HEK293 (cell line): ENCODE measurements around the gene FZR1.
A peak's percentile ranks its signal among the peaks of the same experiment; 100 is the strongest.

ENCODE experiments used
- GLIS1 ChIP-seq: fragments of 450-650 bp; formaldehyde crosslinking; IDR thresholded peaks from 2 replicates; pipeline ENCODE4 v1.5.1; 2016; ENCODE audit warnings: missing biosample characterization, missing genetic modification characterization
- GLIS2 ChIP-seq: fragments of 450-650 bp; formaldehyde crosslinking; IDR thresholded peaks from 2 replicates; pipeline ENCODE4 v1.5.1; 2016; ENCODE audit warnings: missing biosample characterization, missing genetic modification characterization
- HOXC10 ChIP-seq: sonication (generic); formaldehyde crosslinking; IDR thresholded peaks from 2 replicates; pipeline ENCODE4 v1.8.1; 2023; ENCODE audit warnings: mild to moderate bottlenecking, missing genetic modification reagents
- KLF1 ChIP-seq: fragments of 450-650 bp; formaldehyde crosslinking; IDR thresholded peaks from 2 replicates; pipeline ENCODE4 v1.5.1; 2016; ENCODE audit warnings: missing biosample characterization, missing genetic modification characterization
- KLF8 ChIP-seq: fragments of 450-650 bp; formaldehyde crosslinking; IDR thresholded peaks from 2 replicates; pipeline ENCODE4 v1.5.1; 2016; ENCODE audit warnings: missing biosample characterization, missing genetic modification characterization
- SALL2 ChIP-seq: fragments of 450-650 bp; formaldehyde crosslinking; IDR thresholded peaks from 2 replicates; pipeline ENCODE4 v1.5.0; 2017; ENCODE audit warnings: missing biosample characterization, mild to moderate bottlenecking, missing genetic modification characterization, borderline replicate concordance
- SCRT1 ChIP-seq: fragments of 450-650 bp; formaldehyde crosslinking; IDR thresholded peaks from 2 replicates; pipeline ENCODE4 v1.5.1; 2016; ENCODE audit warnings: missing biosample characterization, missing genetic modification characterization, borderline replicate concordance
- SCRT2 ChIP-seq: fragments of 450-650 bp; formaldehyde crosslinking; IDR thresholded peaks from 2 replicates; pipeline ENCODE4 v1.5.1; 2016; ENCODE audit warnings: missing biosample characterization, missing genetic modification characterization
- ZBTB21 ChIP-seq: fragments of 450-650 bp; formaldehyde crosslinking; IDR thresholded peaks from 2 replicates; pipeline ENCODE4 v1.5.1; 2017; ENCODE audit warnings: missing biosample characterization, missing genetic modification characterization
- ZFP3 ChIP-seq: fragments of 450-650 bp; formaldehyde crosslinking; IDR thresholded peaks from 2 replicates; pipeline ENCODE4 v1.5.1; 2016; ENCODE audit warnings: low read depth, missing biosample characterization, missing genetic modification characterization
- ZNF184 ChIP-seq: fragments of 450-650 bp; IDR thresholded peaks from 2 replicates; pipeline ENCODE4 v1.5.1; 2018; ENCODE audit warnings: missing biosample characterization, mild to moderate bottlenecking, missing genetic modification characterization
- ZNF19 ChIP-seq: fragments of 450-650 bp; formaldehyde crosslinking; IDR thresholded peaks from 2 replicates; pipeline ENCODE4; 2016; ENCODE audit warnings: missing biosample characterization, missing genetic modification characterization, low read depth
- ZNF223 ChIP-seq: fragments of 450-650 bp; formaldehyde crosslinking; IDR thresholded peaks from 2 replicates; pipeline ENCODE4 v1.5.1; 2016; ENCODE audit warnings: missing biosample characterization, missing genetic modification characterization
- ZNF248 ChIP-seq: fragments of 450-650 bp; formaldehyde crosslinking; IDR thresholded peaks from 2 replicates; pipeline ENCODE4 v1.5.1; 2017; ENCODE audit warnings: missing biosample characterization, missing genetic modification characterization
- ZNF311 ChIP-seq: fragments of 450-650 bp; formaldehyde crosslinking; IDR thresholded peaks from 2 replicates; pipeline ENCODE4 v1.5.1; 2017; ENCODE audit warnings: missing biosample characterization, missing genetic modification characterization, borderline replicate concordance
- ZNF416 ChIP-seq: fragments of 450-650 bp; formaldehyde crosslinking; IDR thresholded peaks from 2 replicates; pipeline ENCODE4 v1.5.1; 2016; ENCODE audit warnings: missing biosample characterization, missing genetic modification characterization
- ZNF473 ChIP-seq: fragments of 450-650 bp; formaldehyde crosslinking; IDR thresholded peaks from 2 replicates; pipeline ENCODE4 v1.5.1; 2017; ENCODE audit warnings: missing biosample characterization, missing genetic modification characterization
- ZNF548 ChIP-seq: fragments of 450-650 bp; formaldehyde crosslinking; IDR thresholded peaks from 2 replicates; pipeline ENCODE4 v1.5.1; 2016; ENCODE audit warnings: missing biosample characterization, missing genetic modification characterization
- ZNF585B ChIP-seq: fragments of 450-650 bp; formaldehyde crosslinking; IDR thresholded peaks from 2 replicates; pipeline ENCODE4 v1.5.1; 2016; ENCODE audit warnings: missing biosample characterization, missing genetic modification characterization
- ZNF610 ChIP-seq: fragments of 450-650 bp; formaldehyde crosslinking; IDR thresholded peaks from 2 replicates; pipeline ENCODE4 v1.5.1; 2016; ENCODE audit warnings: missing biosample characterization, missing genetic modification characterization, borderline replicate concordance
- ZNF624 ChIP-seq: fragments of 450-650 bp; formaldehyde crosslinking; IDR thresholded peaks from 2 replicates; pipeline ENCODE4 v1.5.1; 2017; ENCODE audit warnings: missing biosample characterization, missing genetic modification characterization
- ZNF654 ChIP-seq: fragments of 450-650 bp; formaldehyde crosslinking; IDR thresholded peaks from 2 replicates; pipeline ENCODE4 v1.5.1; 2016; ENCODE audit warnings: low read depth, missing biosample characterization, missing genetic modification characterization
- ZNF670 ChIP-seq: fragments of 450-650 bp; formaldehyde crosslinking; IDR thresholded peaks from 2 replicates; pipeline ENCODE4 v1.5.1; 2016; ENCODE audit warnings: missing biosample characterization, missing genetic modification characterization, low read depth
- ZNF768 ChIP-seq: fragments of 450-650 bp; formaldehyde crosslinking; IDR thresholded peaks from 2 replicates; pipeline ENCODE4 v1.5.1; 2018; ENCODE audit warnings: missing biosample characterization, mild to moderate bottlenecking, missing genetic modification characterization
- ZNF830 ChIP-seq: fragments of 450-650 bp; IDR thresholded peaks from 2 replicates; pipeline ENCODE4 v1.5.0; 2018; ENCODE audit warnings: missing biosample characterization, missing genetic modification characterization, low read depth, mild to moderate bottlenecking, moderate library complexity
- TF ChIP-seq, protein P1 (sequence below): fragments of 450-650 bp; formaldehyde crosslinking; IDR thresholded peaks from 2 replicates; pipeline ENCODE4 v1.5.1; 2016; ENCODE audit warnings: missing biosample characterization, missing genetic modification characterization, borderline replicate concordance
- TF ChIP-seq, protein P2 (sequence below): fragments of 450-650 bp; formaldehyde crosslinking; IDR thresholded peaks from 2 replicates; pipeline ENCODE4 v1.5.1; 2016; ENCODE audit warnings: missing biosample characterization, missing genetic modification characterization
- TF ChIP-seq, protein P3 (sequence below): sonication (generic); formaldehyde crosslinking; IDR thresholded peaks from 2 replicates; pipeline ENCODE4 v1.8.1; 2022; ENCODE audit warnings: mild to moderate bottlenecking, moderate library complexity, missing genetic modification reagents
- TF ChIP-seq, protein P4 (sequence below): fragments of 450-650 bp; formaldehyde crosslinking; IDR thresholded peaks from 2 replicates; pipeline ENCODE4 v1.5.1; 2016; ENCODE audit warnings: missing biosample characterization, missing genetic modification characterization
- TF ChIP-seq, protein P5 (sequence below): fragments of 450-650 bp; formaldehyde crosslinking; IDR thresholded peaks from 2 replicates; pipeline ENCODE4; 2016; ENCODE audit warnings: missing biosample characterization, missing genetic modification characterization
- TF ChIP-seq, protein P6 (sequence below): fragments of 450-650 bp; formaldehyde crosslinking; IDR thresholded peaks from 2 replicates; pipeline ENCODE4 v1.5.1; 2016; ENCODE audit warnings: missing biosample characterization, missing genetic modification characterization

The FZR1 gene

DNA sequence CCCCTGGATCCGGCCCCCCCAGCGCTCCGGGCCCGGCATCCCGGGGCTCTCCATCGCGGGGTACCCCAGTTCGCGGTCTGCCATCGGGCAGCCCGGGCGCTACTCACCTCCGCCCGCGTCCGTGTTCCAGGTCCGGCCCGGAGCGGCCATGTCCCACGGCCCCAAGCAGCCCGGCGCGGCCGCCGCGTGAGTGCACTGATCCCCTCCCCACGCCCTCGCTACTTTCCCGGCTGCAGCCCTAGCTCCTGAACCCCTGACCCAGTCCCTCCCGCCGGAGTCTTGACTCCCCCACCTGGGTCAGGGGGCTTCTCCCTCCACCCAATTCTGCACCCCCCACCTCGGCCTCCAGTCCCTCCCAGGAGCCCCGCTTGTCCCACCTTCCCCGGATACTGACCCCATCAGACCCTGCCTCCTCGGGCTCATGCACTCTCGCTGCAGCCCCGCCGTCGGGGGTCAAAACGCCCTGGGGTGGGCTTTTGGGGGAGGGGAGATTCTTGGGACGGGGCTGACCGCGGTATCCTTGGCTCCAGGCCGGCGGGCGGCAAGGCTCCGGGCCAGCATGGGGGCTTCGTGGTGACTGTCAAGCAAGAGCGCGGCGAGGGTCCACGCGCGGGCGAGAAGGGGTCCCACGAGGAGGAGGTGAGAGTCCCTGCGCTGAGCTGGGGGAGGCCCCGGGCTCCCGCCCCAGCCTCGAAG is 67.2 kb downstream of the FZR1 start (continued):
- TF ChIP-seq ZNF585B (tag by site-specific recombination) (no peak), ZNF548 (tag by site-specific recombination) (no peak), GLIS2 (tag by site-specific recombination) (peak; percentile 90), ZNF248 (tag by site-specific recombination) (no peak), ZNF184 (tag by site-specific recombination) (no peak), ZNF311 (tag by site-specific recombination) (no peak), ZBTB21 (tag by site-specific recombination) (no peak), KLF8 (no peak), GLIS1 (tag by site-specific recombination) (peak; percentile 21; the same call in 1 of the 2 replicates), HOXC10 (CRISPR knock-in tag) (no peak), ZNF416 (tag by site-specific recombination) (no peak), ZNF624 (tag by site-specific recombination) (no peak), ZNF473 (tag by site-specific recombination) (no peak), SCRT2 (tag by site-specific recombination) (no peak), ZNF670 (tag by site-specific recombination) (no peak), ZNF223 (tag by site-specific recombination) (no peak), ZNF830 (tag by site-specific recombination) (no peak), ZFP3 (tag by site-specific recombination) (no peak), SALL2 (tag by site-specific recombination) (no peak), ZNF654 (no peak), ZNF19 (tag by site-specific recombination) (no peak), ZNF768 (tag by site-specific recombination) (no peak), SCRT1 (no peak), ZNF610 (tag by site-specific recombination) (no peak), KLF1 (tag by site-specific recombination) (no peak)
- TF ChIP-seq, protein P1, sequence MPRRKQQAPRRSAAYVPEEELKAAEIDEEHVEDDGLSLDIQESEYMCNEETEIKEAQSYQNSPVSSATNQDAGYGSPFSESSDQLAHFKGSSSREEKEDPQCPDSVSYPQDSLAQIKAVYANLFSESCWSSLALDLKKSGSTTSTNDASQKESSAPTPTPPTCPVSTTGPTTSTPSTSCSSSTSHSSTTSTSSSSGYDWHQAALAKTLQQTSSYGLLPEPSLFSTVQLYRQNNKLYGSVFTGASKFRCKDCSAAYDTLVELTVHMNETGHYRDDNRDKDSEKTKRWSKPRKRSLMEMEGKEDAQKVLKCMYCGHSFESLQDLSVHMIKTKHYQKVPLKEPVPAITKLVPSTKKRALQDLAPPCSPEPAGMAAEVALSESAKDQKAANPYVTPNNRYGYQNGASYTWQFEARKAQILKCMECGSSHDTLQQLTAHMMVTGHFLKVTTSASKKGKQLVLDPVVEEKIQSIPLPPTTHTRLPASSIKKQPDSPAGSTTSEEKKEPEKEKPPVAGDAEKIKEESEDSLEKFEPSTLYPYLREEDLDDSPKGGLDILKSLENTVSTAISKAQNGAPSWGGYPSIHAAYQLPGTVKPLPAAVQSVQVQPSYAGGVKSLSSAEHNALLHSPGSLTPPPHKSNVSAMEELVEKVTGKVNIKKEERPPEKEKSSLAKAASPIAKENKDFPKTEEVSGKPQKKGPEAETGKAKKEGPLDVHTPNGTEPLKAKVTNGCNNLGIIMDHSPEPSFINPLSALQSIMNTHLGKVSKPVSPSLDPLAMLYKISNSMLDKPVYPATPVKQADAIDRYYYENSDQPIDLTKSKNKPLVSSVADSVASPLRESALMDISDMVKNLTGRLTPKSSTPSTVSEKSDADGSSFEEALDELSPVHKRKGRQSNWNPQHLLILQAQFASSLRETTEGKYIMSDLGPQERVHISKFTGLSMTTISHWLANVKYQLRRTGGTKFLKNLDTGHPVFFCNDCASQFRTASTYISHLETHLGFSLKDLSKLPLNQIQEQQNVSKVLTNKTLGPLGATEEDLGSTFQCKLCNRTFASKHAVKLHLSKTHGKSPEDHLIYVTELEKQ (tag by site-specific recombination), result no peak; the same call in 1 of the 2 replicates
- TF ChIP-seq, protein P2, sequence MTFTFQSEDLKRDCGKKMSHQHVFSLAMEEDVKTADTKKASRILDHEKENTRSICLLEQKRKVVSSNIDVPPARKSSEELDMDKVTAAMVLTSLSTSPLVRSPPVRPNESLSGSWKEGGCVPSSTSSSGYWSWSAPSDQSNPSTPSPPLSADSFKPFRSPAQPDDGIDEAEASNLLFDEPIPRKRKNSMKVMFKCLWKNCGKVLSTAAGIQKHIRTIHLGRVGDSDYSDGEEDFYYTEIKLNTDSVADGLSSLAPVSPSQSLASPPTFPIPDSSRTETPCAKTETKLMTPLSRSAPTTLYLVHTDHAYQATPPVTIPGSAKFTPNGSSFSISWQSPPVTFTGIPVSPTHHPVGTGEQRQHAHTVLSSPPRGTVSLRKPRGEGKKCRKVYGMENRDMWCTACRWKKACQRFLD, result no peak
- TF ChIP-seq, protein P3, sequence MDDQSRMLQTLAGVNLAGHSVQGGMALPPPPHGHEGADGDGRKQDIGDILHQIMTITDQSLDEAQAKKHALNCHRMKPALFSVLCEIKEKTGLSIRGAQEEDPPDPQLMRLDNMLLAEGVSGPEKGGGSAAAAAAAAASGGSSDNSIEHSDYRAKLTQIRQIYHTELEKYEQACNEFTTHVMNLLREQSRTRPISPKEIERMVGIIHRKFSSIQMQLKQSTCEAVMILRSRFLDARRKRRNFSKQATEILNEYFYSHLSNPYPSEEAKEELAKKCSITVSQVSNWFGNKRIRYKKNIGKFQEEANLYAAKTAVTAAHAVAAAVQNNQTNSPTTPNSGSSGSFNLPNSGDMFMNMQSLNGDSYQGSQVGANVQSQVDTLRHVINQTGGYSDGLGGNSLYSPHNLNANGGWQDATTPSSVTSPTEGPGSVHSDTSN (CRISPR knock-in tag), result no peak
- TF ChIP-seq, protein P4, sequence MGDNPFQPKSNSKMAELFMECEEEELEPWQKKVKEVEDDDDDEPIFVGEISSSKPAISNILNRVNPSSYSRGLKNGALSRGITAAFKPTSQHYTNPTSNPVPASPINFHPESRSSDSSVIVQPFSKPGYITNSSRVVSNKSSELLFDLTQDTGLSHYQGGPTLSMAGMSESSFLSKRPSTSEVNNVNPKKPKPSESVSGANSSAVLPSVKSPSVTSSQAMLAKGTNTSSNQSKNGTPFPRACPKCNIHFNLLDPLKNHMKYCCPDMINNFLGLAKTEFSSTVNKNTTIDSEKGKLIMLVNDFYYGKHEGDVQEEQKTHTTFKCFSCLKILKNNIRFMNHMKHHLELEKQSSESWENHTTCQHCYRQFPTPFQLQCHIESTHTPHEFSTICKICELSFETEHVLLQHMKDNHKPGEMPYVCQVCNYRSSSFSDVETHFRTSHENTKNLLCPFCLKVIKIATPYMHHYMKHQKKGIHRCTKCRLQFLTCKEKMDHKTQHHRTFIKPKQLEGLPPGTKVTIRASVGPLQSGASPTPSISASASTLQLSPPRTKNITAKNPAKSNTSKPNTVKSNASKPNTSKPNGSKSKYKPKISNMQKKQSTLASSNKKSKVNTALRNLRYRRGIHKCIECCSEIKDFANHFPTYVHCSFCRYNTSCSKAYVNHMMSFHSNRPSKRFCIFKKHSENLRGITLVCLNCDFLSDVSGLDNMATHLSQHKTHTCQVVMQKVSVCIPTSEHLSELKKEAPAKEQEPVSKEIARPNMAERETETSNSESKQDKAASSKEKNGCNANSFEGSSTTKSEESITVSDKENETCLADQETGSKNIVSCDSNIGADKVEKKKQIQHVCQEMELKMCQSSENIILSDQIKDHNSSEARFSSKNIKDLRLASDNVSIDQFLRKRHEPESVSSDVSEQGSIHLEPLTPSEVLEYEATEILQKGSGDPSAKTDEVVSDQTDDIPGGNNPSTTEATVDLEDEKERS (tag by site-specific recombination), result no peak
- TF ChIP-seq, protein P5, sequence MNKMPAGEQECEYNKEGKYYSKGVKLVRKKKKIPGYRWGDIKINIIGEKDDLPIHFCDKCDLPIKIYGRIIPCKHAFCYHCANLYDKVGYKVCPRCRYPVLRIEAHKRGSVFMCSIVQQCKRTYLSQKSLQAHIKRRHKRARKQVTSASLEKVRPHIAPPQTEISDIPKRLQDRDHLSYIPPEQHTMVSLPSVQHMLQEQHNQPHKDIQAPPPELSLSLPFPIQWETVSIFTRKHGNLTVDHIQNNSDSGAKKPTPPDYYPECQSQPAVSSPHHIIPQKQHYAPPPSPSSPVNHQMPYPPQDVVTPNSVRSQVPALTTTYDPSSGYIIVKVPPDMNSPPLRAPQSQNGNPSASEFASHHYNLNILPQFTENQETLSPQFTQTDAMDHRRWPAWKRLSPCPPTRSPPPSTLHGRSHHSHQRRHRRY, result no peak
- TF ChIP-seq, protein P6, sequence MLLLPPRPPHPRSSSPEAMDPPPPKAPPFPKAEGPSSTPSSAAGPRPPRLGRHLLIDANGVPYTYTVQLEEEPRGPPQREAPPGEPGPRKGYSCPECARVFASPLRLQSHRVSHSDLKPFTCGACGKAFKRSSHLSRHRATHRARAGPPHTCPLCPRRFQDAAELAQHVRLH, result no peak
